Tongue (tissue), 2 donors: ENCODE results near the gene ITGAD. TPM values are rescaled to one million over a fixed set of nuclear protein-coding genes. Genes with fewer than 3 reads are reported as not detected.

Source experiments
- DNase-seq: peaks from one replicate; pipeline ENCODE4 v3.0.0-alpha.2; 2015
- total RNA-seq: library from RNA; depleted of rRNA; stranded (reverse); fragments of >200 nt; gene quantifications from one replicate; pipeline ENCODE4 v1.2.3, GENCODE V29; 2014

Gene ITGAD
- total RNA-seq, 1 donor from 2014 or later, result not detected

DNA sequence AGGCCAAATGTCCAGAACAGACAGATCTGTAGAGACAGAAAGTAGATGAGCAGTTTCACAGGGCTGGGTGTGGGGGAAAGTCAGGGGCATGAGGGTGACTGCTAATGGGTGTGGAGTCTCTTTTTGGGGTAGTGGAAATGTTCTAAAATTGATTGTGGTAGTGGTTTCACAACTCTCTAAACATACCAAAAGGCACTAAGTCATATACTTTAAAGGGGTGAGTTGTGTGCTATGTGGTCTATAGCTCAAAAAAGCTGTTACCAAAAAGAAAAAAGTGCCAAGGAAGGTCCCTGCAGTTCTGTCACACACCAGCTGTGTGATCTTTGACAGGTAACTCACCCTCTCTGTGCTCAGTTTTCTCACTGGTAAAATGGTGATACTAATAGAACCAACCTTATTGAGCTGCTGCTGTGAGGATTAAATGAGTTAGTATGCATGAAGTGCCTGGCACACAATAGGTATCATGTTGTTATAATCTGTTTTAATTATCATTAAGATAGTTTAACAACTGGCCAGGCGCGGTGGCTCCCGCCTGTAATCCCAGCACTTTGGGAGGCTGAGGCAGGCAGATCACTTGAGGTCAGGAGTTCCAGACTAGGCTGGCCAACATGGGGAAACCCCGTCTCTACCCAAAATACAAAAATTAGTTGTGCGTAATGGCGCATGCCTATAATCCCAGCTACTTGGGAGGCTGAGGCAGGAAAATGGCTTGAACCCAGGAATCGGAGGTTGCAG is 27.8 kb upstream of the ITGAD start:
- no peak for DNase-seq

- no peak for DNase-seq
These were observed 25.3 kb upstream of the ITGAD start for GRCh38 chr16:31367853-31368252.

GRCh38 chr16:31371008-31371407 is 22.1 kb upstream of the ITGAD start:
- DNase-seq, result no peak

GRCh38 chr16:31371619-31372484 is 21.3 kb upstream of the ITGAD start:
- no peak for DNase-seq

- DNase-seq, result no peak
These were observed 19.9 kb upstream of the ITGAD start for GRCh38 chr16:31373235-31373634.

GRCh38 chr16:31375231-31375630 is 17.9 kb upstream of the ITGAD start:
- no peak for DNase-seq

DNA sequence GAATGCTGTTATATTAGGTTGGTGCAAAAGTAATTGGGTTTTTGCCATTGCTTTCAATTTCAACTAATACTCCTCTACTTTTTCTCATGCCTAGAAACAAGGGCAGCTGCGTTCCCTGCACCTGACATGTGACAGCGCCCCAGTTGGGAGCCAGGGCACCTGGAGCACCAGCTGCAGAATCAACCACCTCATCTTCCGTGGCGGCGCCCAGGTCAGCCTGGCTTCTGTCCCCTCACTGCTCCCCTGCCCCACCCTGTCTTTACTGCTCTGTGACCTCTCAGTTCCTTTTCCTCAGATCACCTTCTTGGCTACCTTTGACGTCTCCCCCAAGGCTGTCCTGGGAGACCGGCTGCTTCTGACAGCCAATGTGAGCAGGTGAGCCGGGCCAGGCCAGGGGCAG is 16.4 kb upstream of the ITGAD start:
- no peak for DNase-seq

DNA sequence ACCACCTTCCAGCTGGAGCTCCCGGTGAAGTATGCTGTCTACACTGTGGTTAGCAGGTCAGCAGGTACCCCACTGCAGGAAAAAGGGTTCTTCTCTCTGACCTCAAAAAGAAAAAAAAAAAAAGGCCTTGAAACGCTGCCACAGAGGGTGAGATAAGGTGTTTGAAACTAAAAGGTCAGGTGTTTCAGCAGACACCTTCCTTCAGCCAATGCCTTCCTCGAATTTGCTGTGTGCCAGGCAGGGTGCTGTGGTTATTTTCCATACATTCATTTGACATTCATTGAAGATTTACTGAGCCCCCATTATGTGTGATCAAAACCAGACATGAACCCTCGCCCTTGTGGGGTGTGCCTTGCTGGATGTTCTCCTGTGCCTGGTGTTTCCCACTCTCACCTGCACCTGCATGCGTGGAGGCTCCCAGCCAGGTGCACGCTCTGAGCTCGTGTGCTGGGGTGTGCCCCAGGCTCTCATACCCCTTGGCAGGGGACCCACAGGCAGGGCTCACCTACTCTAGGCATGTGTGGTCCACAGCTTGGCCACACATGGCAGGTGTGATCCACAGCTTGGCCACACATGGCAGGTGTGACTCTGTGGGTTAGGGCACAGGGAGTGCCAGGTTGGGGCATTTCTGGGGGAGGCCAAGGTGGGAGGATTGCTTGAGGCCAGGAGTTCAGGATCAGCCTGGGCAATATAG is 15.8 kb upstream of the ITGAD start:
- no peak for DNase-seq

DNA sequence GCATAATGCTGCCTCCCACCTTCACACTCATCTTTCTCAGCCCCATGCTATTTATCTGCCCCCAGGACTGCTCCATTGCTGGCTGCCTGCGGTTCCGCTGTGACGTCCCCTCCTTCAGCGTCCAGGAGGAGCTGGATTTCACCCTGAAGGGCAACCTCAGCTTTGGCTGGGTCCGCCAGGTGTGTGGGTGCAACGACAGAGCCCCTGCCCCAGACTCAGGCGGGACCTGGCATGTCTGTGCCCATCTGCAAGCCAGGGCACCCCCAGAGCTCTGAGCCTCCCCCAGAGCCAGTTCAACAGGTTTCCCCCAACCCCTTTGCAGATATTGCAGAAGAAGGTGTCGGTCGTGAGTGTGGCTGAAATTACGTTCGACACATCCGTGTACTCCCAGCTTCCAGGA is 12.9 kb upstream of the ITGAD start:
- no peak for DNase-seq

DNA sequence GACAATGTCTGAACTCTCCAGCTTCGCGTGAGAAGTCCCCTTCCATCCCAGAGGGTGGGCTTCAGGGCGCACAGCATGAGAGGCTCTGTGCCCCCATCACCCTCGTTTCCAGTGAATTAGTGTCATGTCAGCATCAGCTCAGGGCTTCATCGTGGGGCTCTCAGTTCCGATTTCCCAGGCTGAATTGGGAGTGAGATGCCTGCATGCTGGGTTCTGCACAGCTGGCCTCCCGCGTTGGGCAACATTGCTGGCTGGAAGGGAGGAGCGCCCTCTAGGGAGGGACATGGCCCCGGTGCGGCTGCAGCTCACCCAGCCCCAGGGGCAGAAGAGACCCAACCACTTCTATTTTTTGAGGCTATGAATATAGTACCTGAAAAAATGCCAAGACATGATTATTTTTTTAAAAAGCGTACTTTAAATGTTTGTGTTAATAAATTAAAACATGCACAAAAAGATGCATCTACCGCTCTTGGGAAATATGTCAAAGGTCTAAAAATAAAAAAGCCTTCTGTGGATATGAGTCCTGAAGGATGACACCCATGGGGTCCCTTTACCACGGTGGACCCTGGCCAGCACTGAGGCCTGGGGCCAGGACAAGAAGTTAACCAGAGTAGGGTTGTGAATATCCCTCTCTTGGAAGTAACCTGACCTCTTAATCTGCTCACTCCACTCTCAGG is 10.5 kb upstream of the ITGAD start:
- peak; percentile 65 for DNase-seq

DNA sequence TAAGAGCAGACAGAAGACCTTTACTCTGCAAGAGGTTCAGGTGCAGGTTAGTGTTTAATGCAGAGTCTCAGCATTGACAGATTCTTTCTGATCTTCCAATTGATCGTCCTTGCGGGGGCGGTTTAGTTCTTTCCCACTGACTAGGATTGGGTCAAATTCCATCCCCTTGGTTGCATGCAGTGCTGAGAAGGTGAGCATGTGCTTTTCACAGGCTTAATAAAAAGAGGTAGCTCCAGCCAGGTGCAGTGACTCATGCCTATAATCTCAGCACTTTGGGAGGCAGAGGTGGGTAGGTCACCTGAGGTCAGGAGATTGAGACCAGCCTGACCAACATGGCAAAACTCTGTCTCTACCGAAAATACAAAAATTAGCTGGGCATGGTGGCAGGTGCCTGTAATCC is 7.5 kb upstream of the ITGAD start:
- DNase-seq, result no peak

DNA sequence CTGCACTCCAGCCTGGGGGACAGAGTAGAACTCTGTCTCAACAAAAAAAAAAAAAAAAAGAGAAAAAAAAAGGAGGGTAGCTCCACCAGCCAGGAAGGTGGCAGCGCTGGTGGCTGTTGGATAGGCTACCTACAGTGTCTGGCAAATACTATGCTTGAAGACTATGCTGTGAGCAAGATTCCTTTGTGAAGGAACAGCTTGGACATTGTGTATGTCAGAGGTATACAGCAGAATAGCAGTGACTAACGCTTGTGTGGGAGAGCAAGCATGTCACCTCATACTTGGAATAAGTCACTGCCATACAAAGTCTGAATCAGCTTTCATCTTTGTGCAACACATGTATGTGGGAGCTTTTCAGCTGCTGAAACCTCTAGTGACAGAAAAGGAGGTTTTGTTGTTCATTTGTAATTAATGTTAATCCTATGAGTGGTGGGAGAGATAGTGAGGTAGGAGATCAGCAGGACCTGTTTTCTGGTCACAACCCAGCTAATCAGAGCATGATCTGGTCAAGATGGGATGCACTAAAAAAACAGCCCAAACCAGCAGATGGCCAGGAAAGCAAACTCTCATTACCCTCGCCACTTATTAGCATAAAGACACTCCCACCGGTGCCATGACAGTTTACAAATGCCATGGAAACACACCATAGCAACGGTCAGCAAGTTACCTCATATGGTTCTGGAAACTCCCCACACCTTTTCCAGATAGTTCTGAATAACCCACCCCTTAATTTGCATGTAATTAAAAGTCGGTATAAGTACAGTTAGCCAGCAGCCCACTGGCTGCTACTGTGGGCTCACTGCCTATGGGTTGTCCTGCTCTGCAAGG is 6.8 kb upstream of the ITGAD start:
- no peak for DNase-seq

DNA sequence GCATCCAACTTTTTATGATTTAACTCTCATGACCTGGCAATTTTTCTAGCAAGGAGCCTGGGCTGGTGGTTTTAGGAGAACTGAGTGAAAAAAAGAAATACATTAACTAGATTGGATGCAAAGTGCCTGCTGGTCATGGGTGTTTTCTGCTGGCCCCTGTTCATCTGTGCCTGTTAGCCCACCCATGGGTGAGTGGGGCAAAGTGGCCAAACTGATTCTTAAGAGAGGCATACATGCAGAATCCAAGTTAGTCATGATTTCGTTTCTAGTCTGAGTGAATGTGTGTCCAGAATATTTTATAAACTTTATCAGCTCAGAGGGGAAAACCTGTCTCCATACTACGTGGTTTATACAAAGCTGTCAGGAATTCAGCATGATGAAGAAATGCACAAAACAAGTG is 4.6 kb upstream of the ITGAD start:
- no peak for DNase-seq

DNA sequence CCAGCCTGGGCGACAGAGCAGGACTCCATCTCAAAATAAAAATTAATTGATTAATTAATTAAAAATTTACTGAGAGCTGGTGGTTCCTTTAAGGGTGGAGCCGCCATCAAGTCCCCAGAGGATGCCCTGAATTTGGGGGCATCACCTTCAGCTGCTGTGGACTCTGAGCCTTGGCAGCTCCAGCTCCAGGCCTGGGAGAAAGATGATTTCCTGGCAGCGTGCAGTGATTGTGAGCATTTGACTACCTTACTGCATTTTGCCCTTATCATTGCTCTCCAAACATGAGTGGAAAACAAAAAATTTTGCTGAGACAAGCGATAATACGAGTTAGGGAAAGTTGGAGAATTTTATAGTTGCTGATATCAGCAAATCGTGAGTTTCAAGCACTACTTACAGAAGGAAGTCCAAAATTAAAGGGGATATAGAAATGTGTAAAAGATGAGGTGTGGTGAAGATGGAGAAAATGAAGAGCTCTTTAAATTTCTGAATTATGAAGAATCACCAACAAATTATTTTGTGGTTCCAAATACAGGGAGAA is 2.6 kb upstream of the ITGAD start:
- DNase-seq, result no peak

GRCh38 chr16:31395647-31396046 is 2.5 kb downstream of the ITGAD start:
- no peak for DNase-seq

DNA sequence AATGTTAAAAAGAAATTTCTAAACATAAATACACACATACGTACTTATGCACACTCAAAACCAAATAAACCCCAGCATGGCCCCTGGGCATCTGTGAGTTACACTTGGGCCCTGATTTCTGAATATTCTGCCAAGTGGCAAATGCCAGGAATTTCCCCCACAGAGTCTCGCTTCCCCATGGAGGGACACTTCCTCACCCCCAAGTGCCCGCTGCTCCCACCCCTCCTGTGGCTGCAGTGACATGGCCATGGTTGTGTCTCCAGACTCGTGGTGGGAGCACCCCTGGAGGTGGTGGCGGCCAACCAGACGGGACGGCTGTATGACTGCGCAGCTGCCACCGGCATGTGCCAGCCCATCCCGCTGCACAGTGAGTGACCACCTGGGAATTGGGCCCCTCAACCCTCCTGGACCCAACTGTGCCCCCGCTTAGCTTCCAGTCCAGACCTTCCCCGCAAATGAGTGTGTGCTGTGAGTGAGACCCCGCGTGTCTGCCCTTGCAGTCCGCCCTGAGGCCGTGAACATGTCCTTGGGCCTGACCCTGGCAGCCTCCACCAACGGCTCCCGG is 4.0 kb downstream of the ITGAD start:
- no peak for DNase-seq

DNA sequence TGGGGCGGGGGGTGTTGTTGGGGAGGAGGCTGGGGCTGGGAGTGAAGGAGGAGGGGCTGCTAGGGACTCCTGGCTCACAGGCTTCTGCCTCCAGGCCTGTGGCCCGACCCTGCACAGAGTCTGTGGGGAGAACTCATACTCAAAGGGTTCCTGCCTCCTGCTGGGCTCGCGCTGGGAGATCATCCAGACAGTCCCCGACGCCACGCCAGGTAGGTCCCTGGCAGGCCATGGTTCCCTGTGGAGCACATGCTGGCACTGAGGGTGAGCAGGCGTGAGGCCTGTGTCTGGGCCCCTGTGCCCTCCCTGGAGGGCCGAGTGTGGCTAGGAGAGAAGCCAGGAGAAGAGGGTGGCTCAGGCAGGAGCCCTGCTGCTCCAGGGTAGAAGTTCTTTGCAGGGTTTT is 4.6 kb downstream of the ITGAD start:
- DNase-seq, result no peak

DNA sequence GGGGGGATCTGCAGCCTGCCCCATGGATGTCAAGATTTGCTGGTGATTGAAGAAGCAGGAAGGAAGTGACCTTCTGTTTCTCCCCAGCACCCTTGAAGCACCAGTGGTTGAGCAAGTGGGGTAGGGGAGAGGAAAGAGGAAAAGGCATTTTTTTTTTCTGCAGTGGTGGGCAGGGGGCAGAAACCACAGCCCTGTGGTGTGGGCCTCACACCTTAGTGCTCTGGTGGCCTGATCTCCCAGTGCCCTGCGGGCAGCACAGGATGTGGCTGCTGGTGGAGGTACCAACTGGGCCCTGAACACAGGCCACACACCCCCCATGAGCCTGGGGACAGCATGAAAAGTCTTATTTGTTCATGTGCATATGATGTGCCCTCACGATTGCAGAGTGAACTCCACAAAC is 7.1 kb downstream of the ITGAD start:
- no peak for DNase-seq

- no peak for DNase-seq
These were observed 8.3 kb downstream of the ITGAD start for GRCh38 chr16:31401436-31401835.

DNA sequence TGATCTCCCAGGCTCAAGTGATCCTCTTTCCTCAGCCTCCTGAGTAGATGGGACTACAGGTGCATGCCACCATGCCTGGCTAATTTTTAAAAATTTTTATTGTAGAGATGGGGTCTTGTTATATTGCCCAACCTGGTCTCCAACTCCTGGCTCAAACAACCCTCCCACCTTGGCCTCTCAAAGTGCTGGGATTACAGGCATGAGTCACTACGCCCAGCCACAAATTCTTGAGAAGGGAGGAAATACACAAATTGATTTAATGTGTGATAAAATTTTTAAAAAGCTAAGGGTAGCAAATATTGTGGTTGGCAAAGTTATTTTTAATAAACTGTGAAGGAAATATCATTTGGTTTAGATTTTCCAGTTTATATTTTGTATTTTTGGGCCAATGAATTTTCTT is 9.6 kb downstream of the ITGAD start:
- DNase-seq, result no peak
